Midbrain (tissue), 1 donor: Measurements from ENCODE around the gene GFOD2.
A peak's percentile ranks its signal among the peaks of the same experiment; 100 is the strongest.

Experiments used
- DNase-seq: peaks from one replicate; lab custom pipeline; 2025; lab: John Stamatoyannopoulos, UW

The GFOD2 gene

GRCh38 chr16:67645397-67646121 lies 73.6 kb downstream of the GFOD2 start:
- DNase-seq = no peak

- DNase-seq = no peak
Measured at GRCh38 chr16:67644038-67644437, 75.1 kb downstream of the GFOD2 start.

DNA sequence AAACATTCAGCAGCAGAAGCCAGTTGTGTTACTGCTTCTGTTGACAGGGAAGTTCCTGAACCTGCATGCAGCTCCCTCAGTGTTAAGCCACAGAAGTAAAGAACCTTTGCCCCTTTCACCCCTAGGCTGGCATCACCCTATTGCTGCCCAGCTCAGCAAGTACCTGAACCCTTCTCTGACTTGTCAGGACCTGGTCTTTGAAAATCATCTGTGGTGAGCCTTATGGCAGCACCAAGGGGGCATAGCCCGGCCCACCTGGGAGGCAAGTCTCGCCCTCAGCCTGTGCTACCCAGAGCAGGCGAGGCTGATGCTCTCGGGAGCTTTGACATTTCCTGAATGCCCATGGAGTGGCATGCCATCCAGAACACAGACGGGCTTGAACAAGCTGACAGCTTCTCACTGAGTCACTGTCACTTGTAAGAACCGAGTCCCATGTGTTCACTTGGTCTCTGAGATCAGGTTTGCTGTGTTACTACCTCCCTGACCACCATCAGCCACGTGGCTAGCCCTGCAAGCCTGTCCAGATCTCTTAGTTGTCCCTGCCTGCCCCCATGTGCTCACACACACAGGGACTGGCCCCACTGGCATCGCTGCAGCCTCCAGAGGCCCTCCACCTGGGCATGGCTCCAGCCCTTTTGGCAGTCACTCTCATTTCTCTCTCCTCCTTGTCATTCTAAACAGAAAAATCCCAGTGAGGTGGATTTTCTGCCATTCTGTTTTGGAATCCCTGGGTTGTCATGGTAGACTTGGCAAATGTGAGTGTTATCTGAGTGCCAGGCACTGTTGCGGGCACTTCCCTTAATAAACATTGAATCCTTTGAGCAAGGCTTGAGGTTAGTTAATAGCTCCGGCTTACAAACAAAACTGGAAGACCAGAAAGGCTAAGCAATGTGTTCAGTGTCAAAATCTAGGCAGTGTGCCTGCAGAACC lies 77.1 kb downstream of the GFOD2 start:
- peak; percentile 83 for DNase-seq

DNA sequence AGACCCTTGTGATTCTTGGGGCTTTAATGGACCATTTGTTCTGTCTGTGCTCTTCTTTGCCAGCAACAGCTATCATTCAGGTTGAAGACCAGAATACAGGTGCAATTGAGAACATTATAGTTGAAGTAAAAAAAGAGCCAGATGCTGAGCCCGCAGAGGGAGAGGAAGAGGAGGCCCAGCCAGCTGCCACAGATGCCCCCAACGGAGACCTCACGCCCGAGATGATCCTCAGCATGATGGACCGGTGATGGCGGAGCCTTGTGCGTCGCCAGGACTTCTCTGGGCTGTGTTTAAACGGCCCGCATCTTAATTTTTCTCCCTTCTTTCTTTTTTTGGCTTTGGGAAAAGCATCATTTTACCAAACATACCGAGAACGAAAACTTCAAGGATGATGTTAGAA lies 81.5 kb downstream of the GFOD2 start:
- DNase-seq = no peak

DNA sequence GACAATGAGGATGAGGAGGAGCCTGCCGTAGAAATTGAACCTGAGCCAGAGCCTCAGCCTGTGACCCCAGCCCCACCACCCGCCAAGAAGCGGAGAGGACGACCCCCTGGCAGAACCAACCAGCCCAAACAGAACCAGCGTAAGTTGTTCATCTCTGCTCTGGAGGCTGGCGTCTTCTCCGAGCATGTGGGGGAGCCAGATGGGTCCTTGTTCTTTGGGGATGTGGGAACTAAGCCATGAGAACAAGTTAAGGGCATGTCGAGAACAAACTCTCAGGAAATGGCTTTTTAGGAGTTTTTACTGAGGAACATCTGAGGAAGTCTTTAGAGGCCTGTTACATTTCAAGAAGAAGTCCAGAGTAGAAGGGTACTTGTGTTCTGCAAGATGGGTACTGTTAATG lies 82.4 kb downstream of the GFOD2 start:
- DNase-seq = no peak

- DNase-seq = peak; percentile 58
Measured at GRCh38 chr16:67632415-67633172, 86.5 kb downstream of the GFOD2 start.

DNA sequence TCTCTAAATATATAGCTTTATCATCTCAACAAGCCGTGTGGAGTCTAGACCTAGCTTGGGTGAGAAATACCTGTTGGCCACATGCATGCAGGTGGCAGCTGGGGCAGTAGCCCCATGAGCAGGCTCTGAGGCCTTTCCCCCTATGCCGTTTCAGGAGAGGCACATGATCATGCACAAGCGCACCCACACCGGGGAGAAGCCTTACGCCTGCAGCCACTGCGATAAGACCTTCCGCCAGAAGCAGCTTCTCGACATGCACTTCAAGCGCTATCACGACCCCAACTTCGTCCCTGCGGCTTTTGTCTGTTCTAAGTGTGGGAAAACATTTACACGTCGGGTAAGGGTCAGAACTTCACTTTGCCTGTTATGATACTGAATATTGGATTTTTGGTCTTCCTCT lies 90.9 kb downstream of the GFOD2 start:
- no peak for DNase-seq
